HCEC 1CT (cell line): ENCODE measurements around the gene TESK1.
A peak's percentile ranks its signal among the peaks of the same experiment; 100 is the strongest.
"Not testable (repeated sequence)": the region's sequence is repeated elsewhere in the genome, so short reads cannot be mapped to it uniquely, and the experiment has no call there.

ENCODE experiments used
- DNase-seq: peaks from one replicate; pipeline ENCODE4 v3.0.0-alpha.2; 2017

Gene TESK1

DNA sequence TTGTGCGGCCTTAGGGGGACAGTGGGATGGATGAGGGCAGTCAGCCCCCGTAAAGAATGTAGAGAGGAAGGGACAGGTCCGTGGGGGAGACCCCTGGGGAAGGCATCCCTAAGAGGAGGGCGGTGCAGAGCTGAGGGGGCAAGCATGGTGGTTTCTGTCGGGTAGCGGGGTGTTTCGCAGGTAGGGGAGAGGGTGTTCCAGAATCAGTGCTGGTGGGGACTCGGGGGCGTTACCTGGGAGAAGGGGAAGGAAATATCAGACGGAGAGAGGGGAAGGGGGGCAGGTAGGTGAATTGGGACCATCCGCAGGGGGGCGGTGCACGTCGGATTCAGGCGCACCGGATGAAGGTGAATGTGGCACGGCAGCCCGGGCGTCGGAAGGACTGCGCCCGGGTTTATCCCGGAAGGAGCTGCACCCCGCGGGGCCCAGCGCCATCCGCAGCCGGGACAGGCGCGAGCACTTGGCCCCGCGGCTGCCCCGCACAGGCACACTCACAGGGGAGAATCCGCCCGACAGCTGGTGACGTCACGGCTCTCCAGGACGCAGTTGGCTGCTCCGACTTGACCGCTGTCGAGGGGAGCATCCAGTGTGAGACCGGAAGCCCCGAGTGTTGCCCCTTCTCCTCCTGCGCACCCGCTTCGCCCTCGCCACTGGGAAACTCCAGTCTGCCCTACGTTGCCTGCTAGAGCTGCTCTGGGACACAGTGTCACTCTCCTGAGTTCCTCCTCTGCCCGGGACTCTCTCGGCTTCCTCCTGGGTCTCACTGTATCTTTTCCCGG is 11.8 kb downstream of the TESK1 start:
- no peak for DNase-seq

GRCh38 chr9:35617548-35617947 is 12.5 kb downstream of the TESK1 start:
- no peak for DNase-seq

DNA sequence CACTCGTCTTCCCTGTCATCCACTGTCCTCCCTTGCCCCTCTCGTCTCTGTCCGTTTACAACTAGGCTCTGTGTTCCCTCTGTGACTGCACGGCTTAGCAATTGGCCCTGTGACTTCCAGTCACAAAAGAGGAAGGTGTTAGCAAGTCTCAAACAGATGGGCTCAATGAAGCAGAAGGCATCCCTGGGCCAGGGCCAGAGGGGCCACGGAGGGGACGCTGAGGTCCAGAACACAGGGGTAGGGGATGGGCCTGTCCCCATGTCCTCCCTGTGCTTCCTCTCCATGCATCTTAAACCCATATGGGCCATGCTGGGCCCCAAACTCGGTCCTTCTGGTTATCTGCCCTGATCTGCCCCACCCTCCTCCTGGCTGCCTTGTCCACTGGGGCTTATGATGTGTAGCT is 13.3 kb downstream of the TESK1 start, which contains the start of gene CD72:
CD72 (minus strand) TSS at position 89 of the 403 bp plus-strand sequence. CDS start 110 bp downstream, outside the sequence.
- no peak for DNase-seq

DNA sequence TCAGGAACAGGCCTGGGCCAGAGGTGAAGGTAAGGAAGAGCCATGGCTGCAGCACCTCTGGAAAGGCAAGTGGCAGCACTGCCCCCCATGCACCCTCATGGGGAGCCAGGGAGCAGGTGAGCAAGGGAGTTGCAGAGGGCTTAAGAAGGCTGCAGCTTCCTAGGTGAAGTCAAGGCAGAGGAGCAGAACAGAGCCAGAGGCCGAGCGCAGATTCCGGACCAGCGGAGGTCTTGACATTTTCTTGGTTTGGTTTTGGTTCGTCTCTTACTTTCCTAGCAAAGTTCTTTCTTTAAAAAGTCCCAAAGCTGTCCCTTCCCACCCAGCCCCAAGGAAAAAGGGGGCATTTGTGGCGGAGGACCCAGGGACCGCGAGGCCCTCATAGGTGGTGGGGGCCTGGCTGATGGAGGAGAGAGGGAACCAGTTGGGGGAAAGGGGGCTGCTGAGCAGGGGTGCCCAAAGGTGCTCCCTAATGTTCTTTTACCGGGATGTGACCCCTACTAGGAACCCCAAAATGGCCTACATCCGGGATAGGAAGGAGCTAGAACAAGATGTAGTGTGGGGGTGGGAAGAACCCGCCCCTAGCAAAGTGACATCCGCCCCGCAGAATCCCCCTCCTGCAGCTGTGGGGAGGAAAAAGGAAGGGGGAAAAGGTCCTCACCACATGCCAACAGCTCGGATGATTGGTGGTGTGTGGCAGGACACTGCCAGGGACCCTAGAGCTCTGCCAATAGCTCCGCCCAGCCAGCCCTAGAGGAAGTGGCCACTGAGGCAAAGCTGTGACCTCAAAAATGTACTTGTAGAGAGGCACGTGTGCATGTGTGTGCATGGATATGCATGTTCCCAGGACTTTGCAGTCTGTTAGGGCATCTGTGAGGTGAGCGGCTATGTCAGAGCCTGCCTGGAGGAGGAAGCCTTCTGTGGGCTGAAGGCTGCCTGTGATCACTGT is 14.1 kb downstream of the TESK1 start:
- no peak for DNase-seq

GRCh38 chr9:35619800-35620158 is 14.7 kb downstream of the TESK1 start:
- DNase-seq = no peak

- DNase-seq = no peak
Observed at GRCh38 chr9:35627575-35627974, 22.5 kb downstream of the TESK1 start.

GRCh38 chr9:35628389-35628991 is 23.4 kb downstream of the TESK1 start:
- DNase-seq = no peak

GRCh38 chr9:35629597-35629996 is 24.5 kb downstream of the TESK1 start:
- DNase-seq = no peak

DNA sequence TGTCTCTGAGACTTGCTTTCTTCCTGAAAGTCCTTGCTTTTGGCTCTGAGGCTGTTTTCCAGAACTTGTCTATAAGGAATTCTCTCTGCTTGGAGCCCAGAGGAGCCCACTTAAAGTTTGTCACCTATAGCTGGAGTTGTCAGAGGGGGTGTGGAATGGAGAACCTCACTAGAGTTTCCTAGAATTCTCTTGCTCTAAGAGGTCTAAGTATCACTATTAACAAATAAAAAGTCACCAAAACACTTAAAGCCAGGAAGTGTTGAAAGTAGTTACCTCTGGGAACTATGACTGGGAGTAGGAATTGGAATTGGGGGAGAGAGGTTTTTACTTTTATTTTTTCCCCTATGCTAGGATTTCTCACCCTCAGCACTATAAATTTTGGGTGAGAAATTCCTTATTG is 30.7 kb downstream of the TESK1 start:
- DNase-seq = no peak

GRCh38 chr9:35636135-35636876 is 31.2 kb downstream of the TESK1 start:
- DNase-seq = no peak

- DNase-seq = not testable (repeated sequence)
Observed at GRCh38 chr9:35636877-35637246, 31.8 kb downstream of the TESK1 start.

DNA sequence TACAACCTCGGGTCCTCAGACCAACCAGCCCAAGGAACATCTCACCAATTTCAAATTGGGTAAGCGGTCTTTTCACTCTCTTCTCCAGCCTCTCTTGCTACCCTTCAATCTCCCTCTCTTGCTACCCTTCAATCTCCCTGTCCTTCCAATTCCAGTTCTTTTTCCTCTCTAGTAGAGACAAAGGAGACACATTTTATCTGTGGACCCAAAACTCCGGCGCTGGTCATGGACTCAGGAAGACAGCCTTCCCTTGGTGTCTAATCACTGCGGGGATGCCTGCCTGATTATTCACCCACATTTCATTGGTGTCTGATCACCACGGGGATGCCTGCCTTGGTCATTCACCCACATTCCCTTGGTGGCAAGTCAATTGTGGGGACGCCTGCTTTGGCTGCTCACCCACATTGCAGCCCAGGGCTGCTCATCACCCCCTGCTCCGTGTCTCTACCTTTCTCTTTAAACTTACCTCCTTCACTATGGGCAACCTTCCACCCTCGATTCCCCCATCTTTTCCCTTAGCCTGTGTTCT is 32.4 kb downstream of the TESK1 start:
- DNase-seq = not testable (repeated sequence)

- not testable (repeated sequence) for DNase-seq
Observed at GRCh38 chr9:35638751-35639150, 33.7 kb downstream of the TESK1 start.

DNA sequence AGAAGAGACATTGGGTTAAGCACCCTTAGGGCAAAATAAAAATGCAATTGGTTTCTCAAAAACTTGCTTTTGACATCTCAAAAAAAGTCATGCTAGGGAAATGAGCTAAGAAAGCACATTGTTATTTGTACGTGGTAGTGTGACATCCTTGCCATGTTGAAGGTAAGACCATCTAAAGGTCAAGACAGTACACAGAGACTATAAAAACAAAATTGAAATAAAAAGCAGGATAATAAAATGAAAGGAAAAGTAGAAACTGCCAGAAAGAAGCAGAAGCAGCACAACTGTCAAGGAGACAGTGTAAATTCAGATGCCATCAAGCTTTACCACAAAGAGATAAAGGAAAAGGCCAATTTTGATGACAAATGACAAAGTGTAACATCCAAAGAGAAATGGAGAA is 34.2 kb downstream of the TESK1 start:
- not testable (repeated sequence) for DNase-seq

- no peak for DNase-seq
Observed at GRCh38 chr9:35639631-35640030, 34.6 kb downstream of the TESK1 start.

DNA sequence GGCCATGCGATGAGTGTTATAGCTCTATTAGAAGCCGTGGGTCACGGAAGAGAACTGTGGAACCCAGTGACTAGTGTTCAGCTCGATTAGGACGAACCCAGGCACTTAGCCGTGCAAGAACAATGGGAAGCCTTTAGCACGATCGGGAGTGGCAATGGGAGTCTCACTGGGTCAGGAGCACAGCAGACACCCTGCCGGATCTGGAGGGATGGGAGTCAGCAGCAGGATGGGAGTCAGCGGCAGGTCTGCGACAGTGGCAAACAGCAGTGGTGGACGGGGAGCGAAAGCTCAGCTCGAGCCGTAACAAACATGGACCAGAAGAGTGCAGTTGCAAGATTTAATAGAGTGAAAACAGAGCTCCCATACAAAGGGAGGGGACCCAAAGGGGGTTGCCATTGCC is 35.4 kb downstream of the TESK1 start:
- DNase-seq = not testable (repeated sequence)

GRCh38 chr9:35641478-35641877 is 36.4 kb downstream of the TESK1 start:
- DNase-seq = not testable (repeated sequence)

DNA sequence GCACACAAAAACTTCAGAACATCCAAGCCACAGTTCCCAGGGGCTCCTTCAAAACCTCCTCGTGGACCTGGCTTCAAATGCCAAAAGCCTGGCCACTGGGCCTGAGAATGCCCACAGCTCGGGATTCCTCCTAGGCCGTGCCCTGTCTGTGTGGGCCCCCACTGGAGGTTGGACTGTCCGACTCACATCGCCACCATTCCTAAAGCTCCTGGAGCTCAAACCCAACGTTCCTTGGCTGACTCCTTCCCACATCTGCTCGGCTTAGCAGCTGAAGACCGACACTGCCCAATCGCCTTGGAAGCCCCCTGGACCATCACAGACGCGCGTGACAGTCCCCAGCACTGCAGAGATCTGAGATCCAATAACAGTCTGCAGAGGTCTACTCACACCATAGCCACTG is 38.0 kb downstream of the TESK1 start:
- DNase-seq = no peak

DNA sequence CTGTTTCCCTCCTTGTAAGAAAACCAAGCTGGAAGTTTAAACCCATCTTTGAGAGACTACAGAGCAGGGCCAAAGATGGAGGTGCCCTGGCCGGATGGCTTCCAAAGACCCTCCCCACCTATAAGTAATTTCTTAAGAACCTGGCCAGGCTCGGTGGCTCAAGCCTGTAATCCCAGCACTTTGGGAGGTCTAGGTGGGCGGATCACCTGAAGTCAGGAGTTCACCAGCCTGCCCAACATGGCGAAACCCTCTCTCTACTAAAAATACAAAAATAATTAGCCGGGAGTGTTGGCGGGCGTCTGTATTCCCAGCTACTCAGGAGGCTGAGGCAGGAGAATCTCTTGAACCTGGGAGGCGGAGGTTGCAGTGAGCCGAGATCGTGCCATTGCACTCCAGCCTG is 40.7 kb downstream of the TESK1 start:
- not testable (repeated sequence) for DNase-seq

- no peak for DNase-seq
Observed at GRCh38 chr9:35646153-35646532, 41.1 kb downstream of the TESK1 start.

GRCh38 chr9:35646533-35647265 is 41.6 kb downstream of the TESK1 start:
- DNase-seq = peak; percentile 89
